Stimulated activated CD4-positive, alpha-beta T cell treated with anti-CD3 and anti-CD28 coated beads, Interleukin-12 subunit alpha, Interleukin-12 subunit beta, amount 100 ng/mL, for 24 hours (primary cell): ENCODE data around the gene EPHA10.

Source experiments
- DNase-seq, 2 experiments: peaks; one replicate each; pipeline ENCODE4 v3.0.0-alpha.2; 2020; ENCODE audit warnings: low read depth in 2 of 2

Gene EPHA10

GRCh38 chr1:37734629-37735591, 30.0 kb downstream of the EPHA10 start:
- no peak for DNase-seq

- no peak for DNase-seq
Measured at GRCh38 chr1:37732111-37732780, 32.7 kb downstream of the EPHA10 start.

- DNase-seq, result no peak
Measured at GRCh38 chr1:37731312-37732019, 33.5 kb downstream of the EPHA10 start.

- DNase-seq, result no peak
Measured at GRCh38 chr1:37730376-37730775, 34.5 kb downstream of the EPHA10 start.

GRCh38 chr1:37728416-37728815, 36.5 kb downstream of the EPHA10 start:
- DNase-seq, result no peak

- no peak for DNase-seq
Measured at GRCh38 chr1:37726751-37727585, 38.0 kb downstream of the EPHA10 start.

GRCh38 chr1:37725851-37726613, 38.9 kb downstream of the EPHA10 start:
- DNase-seq, result no peak

- no peak for DNase-seq
Measured at GRCh38 chr1:37724575-37724974, 40.3 kb downstream of the EPHA10 start.

GRCh38 chr1:37723390-37724078, 41.4 kb downstream of the EPHA10 start:
- no peak for DNase-seq

GRCh38 chr1:37723072-37723389, 41.9 kb downstream of the EPHA10 start:
- DNase-seq, result no peak

GRCh38 chr1:37722181-37723071, 42.5 kb downstream of the EPHA10 start:
- no peak for DNase-seq

- DNase-seq, result no peak
Measured at GRCh38 chr1:37721565-37721964, 43.4 kb downstream of the EPHA10 start.

- no peak for DNase-seq
Measured at GRCh38 chr1:37720231-37721130, 44.4 kb downstream of the EPHA10 start.

GRCh38 chr1:37719572-37720195, 45.2 kb downstream of the EPHA10 start:
- DNase-seq, result no peak

GRCh38 chr1:37718901-37719571, 45.9 kb downstream of the EPHA10 start:
- DNase-seq, result no peak

GRCh38 chr1:37718181-37718900, 46.6 kb downstream of the EPHA10 start:
- DNase-seq, result no peak
